OCI-LY1 (cell line): ENCODE results near the gene NELFCD.

ENCODE experiments used
- H2AFZ ChIP-seq: fragments of 200-600 bp; sonication (generic), shearing (Covaris generic); 2 replicates; pipeline ENCODE4 v1.6.0; 2014; ENCODE audit warnings: antibody characterized with exemption, mild to moderate bottlenecking, low read length
- H3F3A ChIP-seq: fragments of 200-600 bp; sonication (generic), shearing (Covaris generic); 2 replicates; pipeline ENCODE4 v1.6.0; 2014; ENCODE audit warnings: mild to moderate bottlenecking, antibody characterized with exemption, low read length, moderate library complexity; ENCODE audit not compliant: insufficient read depth
- H3K27ac ChIP-seq: fragments of 200-600 bp; sonication (generic); 2 replicates; pipeline ENCODE4 v1.5.1; 2014; ENCODE audit warnings: low read length, mixed run types, mild to moderate bottlenecking, low read depth; ENCODE audit not compliant: poor library complexity, severe bottlenecking
- H3K27me3 ChIP-seq: fragments of 200-600 bp; sonication (generic); 2 replicates; pipeline ENCODE4 v1.6.0; 2014; ENCODE audit warnings: antibody characterized with exemption, mild to moderate bottlenecking, low read length, moderate library complexity; ENCODE audit not compliant: insufficient read depth
- H3K36me3 ChIP-seq: fragments of 200-600 bp; sonication (generic); 2 replicates; pipeline ENCODE4 v1.6.1; 2014; ENCODE audit warnings: mild to moderate bottlenecking, antibody characterized with exemption, low read length, moderate library complexity, mixed read lengths; ENCODE audit not compliant: insufficient read depth
- H3K4me1 ChIP-seq: fragments of 200-600 bp; sonication (generic); 2 replicates; pipeline ENCODE4 v1.5.1; 2014; ENCODE audit warnings: mild to moderate bottlenecking, low read length, moderate library complexity; ENCODE audit not compliant: insufficient read depth, severe bottlenecking
- H3K4me2 ChIP-seq: fragments of 200-600 bp; sonication (generic), shearing (Covaris generic); 2 replicates; pipeline ENCODE4 v1.6.1; 2014; ENCODE audit warnings: low read length
- H3K4me3 ChIP-seq: fragments of 200-600 bp; sonication (generic); 2 replicates; pipeline ENCODE4 v1.5.1; 2014; ENCODE audit warnings: low read length, low read depth, mild to moderate bottlenecking, mixed read lengths; ENCODE audit not compliant: poor library complexity, severe bottlenecking
- H3K79me2 ChIP-seq: fragments of 200-600 bp; shearing (Covaris generic); 2 replicates; pipeline ENCODE4 v1.6.1; 2016; ENCODE audit warnings: mixed run types, low read length, mixed read lengths; ENCODE audit not compliant: insufficient read depth
- H3K9ac ChIP-seq: fragments of 200-600 bp; sonication (generic), shearing (Covaris generic); 2 replicates; pipeline ENCODE4 v1.6.1; 2014; ENCODE audit warnings: mild to moderate bottlenecking, low read length, mixed read lengths
- H3K9me2 ChIP-seq: fragments of 200-600 bp; sonication (generic), shearing (Covaris generic); 2 replicates; pipeline ENCODE4 v1.6.1; 2014; ENCODE audit warnings: low read depth, mild to moderate bottlenecking, low read length, mixed read lengths
- H3K9me3 ChIP-seq: fragments of 200-600 bp; shearing (Covaris generic); 2 replicates; pipeline ENCODE4 v1.6.1; 2014; ENCODE audit warnings: low read length, mixed read lengths
- H4K20me1 ChIP-seq: fragments of 200-600 bp; sonication (generic), shearing (Covaris generic); 2 replicates; pipeline ENCODE4 v1.6.0; 2016; ENCODE audit warnings: mild to moderate bottlenecking, low read length; ENCODE audit not compliant: insufficient read depth
- EZH2 ChIP-seq: fragments of 200-600 bp; sonication (generic), shearing (Covaris generic); IDR thresholded peaks from 2 replicates; pipeline ENCODE4 v1.8.0; 2017; ENCODE audit warnings: borderline replicate concordance, mixed run types, mild to moderate bottlenecking, antibody characterized with exemption, low read length, moderate library complexity, mixed read lengths
- TF ChIP-seq, protein P1 (sequence below): fragments of 200-600 bp; sonication (generic), shearing (Covaris generic); IDR thresholded peaks from 2 replicates; pipeline ENCODE4 v1.5.1; 2017; ENCODE audit warnings: mild to moderate bottlenecking, antibody characterized with exemption, low read length, moderate library complexity, mixed read lengths

Gene NELFCD

GRCh38 chr20:59001449-59002171 is 20.6 kb downstream of the NELFCD start:
- Histone ChIP-seq H3K27ac (no peak overlapping the region), H3K9me2 (no peaks in the 10 kb centered on the region), H4K20me1 (no peaks in the 10 kb centered on the region), H3K4me1 (peaks cover 34% of the 10 kb centered on the region), H3K4me3 (no peak overlapping the region), H2AFZ (no peak overlapping the region), H3K4me2 (no peak overlapping the region), H3K79me2 (no peaks in the 10 kb centered on the region), H3K9me3 (no peaks in the 10 kb centered on the region), H3K36me3 (peaks cover 69% of the 10 kb centered on the region), H3K27me3 (no peaks in the 10 kb centered on the region), H3F3A (no peaks in the 10 kb centered on the region), H3K9ac (no peak overlapping the region)
- no peak for TF ChIP-seq EZH2
- TF ChIP-seq, protein P1, sequence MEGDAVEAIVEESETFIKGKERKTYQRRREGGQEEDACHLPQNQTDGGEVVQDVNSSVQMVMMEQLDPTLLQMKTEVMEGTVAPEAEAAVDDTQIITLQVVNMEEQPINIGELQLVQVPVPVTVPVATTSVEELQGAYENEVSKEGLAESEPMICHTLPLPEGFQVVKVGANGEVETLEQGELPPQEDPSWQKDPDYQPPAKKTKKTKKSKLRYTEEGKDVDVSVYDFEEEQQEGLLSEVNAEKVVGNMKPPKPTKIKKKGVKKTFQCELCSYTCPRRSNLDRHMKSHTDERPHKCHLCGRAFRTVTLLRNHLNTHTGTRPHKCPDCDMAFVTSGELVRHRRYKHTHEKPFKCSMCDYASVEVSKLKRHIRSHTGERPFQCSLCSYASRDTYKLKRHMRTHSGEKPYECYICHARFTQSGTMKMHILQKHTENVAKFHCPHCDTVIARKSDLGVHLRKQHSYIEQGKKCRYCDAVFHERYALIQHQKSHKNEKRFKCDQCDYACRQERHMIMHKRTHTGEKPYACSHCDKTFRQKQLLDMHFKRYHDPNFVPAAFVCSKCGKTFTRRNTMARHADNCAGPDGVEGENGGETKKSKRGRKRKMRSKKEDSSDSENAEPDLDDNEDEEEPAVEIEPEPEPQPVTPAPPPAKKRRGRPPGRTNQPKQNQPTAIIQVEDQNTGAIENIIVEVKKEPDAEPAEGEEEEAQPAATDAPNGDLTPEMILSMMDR: no peak

DNA sequence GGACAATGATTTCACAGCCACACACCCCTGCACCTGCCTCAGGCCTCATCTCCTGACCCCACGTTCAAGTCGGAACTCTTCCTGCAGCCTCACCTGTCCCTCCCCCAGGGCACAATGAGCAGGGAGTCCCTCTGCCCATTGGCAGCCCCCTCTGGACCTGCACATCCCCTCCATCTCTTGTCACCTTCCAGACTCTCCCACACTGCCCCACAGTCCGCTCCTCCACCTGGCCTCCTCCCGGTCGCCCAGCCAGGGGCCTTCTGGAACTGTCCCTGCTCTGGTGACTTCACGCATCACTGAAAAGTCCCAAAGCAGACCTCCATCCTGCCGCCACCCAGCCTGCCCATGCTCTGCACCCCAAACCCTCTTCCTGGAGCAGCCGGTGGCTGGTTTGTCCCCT is 21.3 kb downstream of the NELFCD start:
- Histone ChIP-seq H3K4me2 (no peak overlapping the region), H2AFZ (no peak overlapping the region), H3K79me2 (no peaks in the 10 kb centered on the region), H3K27me3 (no peaks in the 10 kb centered on the region), H3K9me3 (no peaks in the 10 kb centered on the region), H3K9me2 (no peaks in the 10 kb centered on the region), H4K20me1 (no peaks in the 10 kb centered on the region), H3K4me1 (peaks cover 37% of the 10 kb centered on the region), H3K27ac (no peak overlapping the region), H3K36me3 (peaks cover 61% of the 10 kb centered on the region), H3K9ac (no peak overlapping the region), H3F3A (no peaks in the 10 kb centered on the region), H3K4me3 (no peak overlapping the region)
- TF ChIP-seq, protein P1: no peak
- no peak for TF ChIP-seq EZH2

DNA sequence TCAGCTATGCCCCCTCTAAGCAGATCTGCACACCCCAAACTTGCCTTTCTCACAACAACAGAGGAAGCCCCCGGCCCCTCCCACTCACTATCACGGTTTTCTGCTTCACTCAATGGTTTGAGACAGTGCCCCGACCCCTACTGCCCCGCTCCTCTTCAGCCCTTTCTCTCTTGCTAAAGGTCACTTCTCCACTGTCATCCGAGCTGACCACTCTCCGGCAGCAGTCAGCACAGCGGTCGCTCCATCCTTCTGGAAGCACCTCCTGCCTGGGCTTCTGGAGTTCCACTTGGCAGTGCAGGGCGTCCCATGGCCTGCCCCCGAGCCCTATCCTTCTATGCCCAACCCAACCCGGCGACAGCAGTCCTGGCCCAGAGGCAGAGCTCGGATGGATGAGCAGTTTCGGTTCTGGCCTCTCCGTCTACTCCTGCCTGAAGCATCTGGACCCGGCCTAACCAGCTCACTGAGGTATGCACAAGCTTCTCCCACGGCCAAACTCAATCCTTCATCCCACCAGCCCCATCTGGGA is 21.9 kb downstream of the NELFCD start:
- peak overlapping the region; percentile 91 for H3K27ac ChIP-seq
- no peak overlapping the region for H2AFZ ChIP-seq
- no peaks in the 10 kb centered on the region for H3K27me3 ChIP-seq
- peaks cover 55% of the 10 kb centered on the region for H3K36me3 ChIP-seq
- no peaks in the 10 kb centered on the region for H3K9me3 ChIP-seq
- no peaks in the 10 kb centered on the region for H3K79me2 ChIP-seq
- no peak overlapping the region for H3K9ac ChIP-seq
- peaks cover 42% of the 10 kb centered on the region for H3K4me1 ChIP-seq
- no peak overlapping the region; the same call in 1 of the 2 replicates for H3K4me2 ChIP-seq
- no peaks in the 10 kb centered on the region for H4K20me1 ChIP-seq
- TF ChIP-seq EZH2: no peak
- TF ChIP-seq, protein P1: no peak
- H3K4me3 ChIP-seq: no peak overlapping the region
- no peaks in the 10 kb centered on the region for H3K9me2 ChIP-seq
- H3F3A ChIP-seq: no peaks in the 10 kb centered on the region
